ENCODE measurements around the gene PPM1M. TPM values are rescaled to one million over a fixed set of nuclear protein-coding genes. Genes with fewer than 3 reads are reported as not detected.

The PPM1M gene
- total and polyA plus RNA-seq, 2 experiments from 2014 or later: 2.2 to 4.0 TPM

DNA sequence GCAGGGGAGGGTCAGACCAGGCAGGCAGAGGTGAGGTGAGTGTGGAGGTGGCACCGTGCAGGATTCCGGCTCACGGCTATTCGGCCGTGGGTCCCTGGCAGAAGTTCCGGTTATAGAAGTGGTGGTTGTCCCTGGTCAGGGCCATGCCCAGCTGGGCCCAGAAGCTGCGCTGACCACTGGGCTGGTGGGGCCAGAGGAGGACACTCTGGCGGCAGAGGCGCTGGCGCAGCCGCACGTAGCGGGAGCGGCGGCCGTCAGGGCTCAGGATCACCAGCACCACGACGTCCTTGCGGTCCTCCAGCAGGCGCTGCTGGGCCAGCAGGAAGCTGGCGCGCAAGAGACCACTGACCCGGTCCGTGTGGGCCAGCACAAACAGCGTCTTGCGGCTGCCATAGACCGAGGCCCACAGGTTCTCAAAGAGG, 24.4 kb upstream of the PPM1M start (continued):
- no peak for TF ChIP-seq ZNF462 (CRISPR knock-in tag; IDR thresholded peaks at IDR 0.05)
- TF ChIP-seq CTCF (conservative IDR thresholded peaks at IDR 0.05; ENCODE audit: low read depth in 2 of 2): no peak; a peak in 1 of 4 replicates
- no peak for TF ChIP-seq ZNF114 (CRISPR knock-in tag; IDR thresholded peaks at IDR 0.05)
- no peak for TF ChIP-seq CREB1 (CRISPR knock-in tag; IDR thresholded peaks at IDR 0.05; ENCODE audit: low read depth)
- no peak for TF ChIP-seq NANOG (IDR thresholded peaks at IDR 0.05; ENCODE audit: borderline replicate concordance)
- no peak for TF ChIP-seq EZH2 (IDR thresholded peaks at IDR 0.05; ENCODE audit: low read depth, unreplicated experiment)

GRCh38 chr3:52221563-52222318, 23.8 kb upstream of the PPM1M start:
- DNase-seq (ENCODE audit: low spot score): no peak
- H3K9me3 Mint-ChIP-seq: no peaks in the 10 kb centered on the region
- no peak for TF ChIP-seq EZH2phosphoT487 (IDR thresholded peaks at IDR 0.05; ENCODE audit: unreplicated experiment)
- TF ChIP-seq REST (IDR thresholded peaks at IDR 0.05; ENCODE audit: unreplicated experiment): no peak
- TF ChIP-seq CTCF (conservative IDR thresholded peaks at IDR 0.05; ENCODE audit: low read depth in 2 of 2): no peak
- TF ChIP-seq CREB1 (CRISPR knock-in tag; IDR thresholded peaks at IDR 0.05; ENCODE audit: low read depth): no peak
- TF ChIP-seq NANOG (IDR thresholded peaks at IDR 0.05; ENCODE audit: borderline replicate concordance): no peak
- TF ChIP-seq JUNB (IDR thresholded peaks at IDR 0.05; ENCODE audit: unreplicated experiment): no peak
- no peak for TF ChIP-seq ZNF331 (CRISPR knock-in tag; IDR thresholded peaks at IDR 0.05; ENCODE audit: low read depth)

More at GRCh38 chr3:52221563-52222318, 23.8 kb upstream of the PPM1M start:
- Histone ChIP-seq H3K27ac (ENCODE audit: low read depth) (no peak overlapping the region), H3K4me2 (no peak overlapping the region), H3F3A (replicated peaks; ENCODE audit: low read depth) (no peaks in the 10 kb centered on the region), H2AFZ (no peak overlapping the region), H3K4me1 (ENCODE audit: insufficient read depth) (peaks cover 3% of the 10 kb centered on the region), H3K27me3 (ENCODE audit: insufficient read depth) (no peaks in the 10 kb centered on the region), H3K36me3 (ENCODE audit: insufficient read depth) (no peaks in the 10 kb centered on the region), H3K79me2 (replicated peaks; ENCODE audit: insufficient read depth) (no peaks in the 10 kb centered on the region), H3K4me3 (no peak overlapping the region), H3K9me2 (ENCODE audit: insufficient read depth) (no peaks in the 10 kb centered on the region), H4K20me1 (replicated peaks; ENCODE audit: insufficient read depth) (no peaks in the 10 kb centered on the region)
- Mint-ChIP-seq H3K4me1 (peaks cover 14% of the 10 kb centered on the region), H3K27me3 (ENCODE audit: insufficient read depth, low read depth, poor library complexity) (peaks cover 15% of the 10 kb centered on the region), H3K27ac (no peak overlapping the region), H3K36me3 (ENCODE audit: low read depth) (no peaks in the 10 kb centered on the region; the same call in 2 of the 3 replicates), H3K4me3 (no peak overlapping the region)
- ATAC-seq: no peak

All from GM23338 (cell line).